ENCODE results near the gene NCSTN.

NCSTN gene

DNA sequence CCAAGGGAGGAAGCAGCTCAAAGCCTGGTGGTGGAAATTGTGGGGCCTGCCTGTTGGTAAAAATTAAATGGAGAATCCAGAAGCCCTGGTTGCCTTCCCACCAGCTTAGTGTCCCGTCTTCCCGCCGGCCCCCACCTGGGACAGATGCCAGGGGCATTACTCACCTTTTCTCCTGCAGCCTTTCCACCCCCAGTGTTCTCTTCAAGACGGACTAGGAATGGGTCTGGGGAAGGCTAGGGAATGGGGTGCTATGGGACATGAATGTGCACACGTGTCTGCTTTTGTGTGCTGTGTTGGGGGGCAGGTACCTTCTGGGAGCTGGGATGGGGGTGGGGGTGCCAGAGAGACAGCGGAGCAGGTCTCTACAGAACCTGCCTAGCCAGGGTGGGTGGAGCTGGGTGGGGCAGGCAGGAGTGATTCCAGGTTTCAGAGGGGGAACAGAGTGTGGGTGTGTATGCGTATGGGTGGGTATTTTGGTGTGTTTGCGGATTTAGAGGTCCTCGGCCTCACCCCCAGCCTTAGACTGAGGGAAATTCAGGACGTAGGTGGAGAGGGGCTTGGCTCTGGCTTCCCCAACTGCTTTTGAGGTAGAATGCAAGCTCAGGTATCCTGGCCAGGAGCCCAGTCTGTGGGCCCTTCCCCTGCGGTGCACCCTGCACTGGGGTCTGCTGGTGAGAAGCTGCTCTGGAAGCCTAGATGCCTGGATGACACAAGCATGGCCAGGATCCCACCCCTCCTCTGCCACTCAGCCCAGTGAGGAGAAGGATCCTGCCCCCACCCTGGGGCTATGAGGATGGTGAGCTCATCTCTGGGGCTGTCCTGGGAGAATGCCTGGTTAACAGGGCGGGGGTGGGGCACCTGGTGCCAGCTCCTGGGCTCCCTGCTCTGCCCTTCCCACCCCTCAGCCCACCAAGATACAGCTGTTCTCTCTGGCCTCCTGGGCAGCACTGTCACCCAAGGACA lies 64.9 kb downstream of the NCSTN start:
- no peak for DNase-seq
